ENCODE measurements around the gene P2RY1.

GRCh38 chr3:152858170-152858800 is 23.4 kb downstream of the P2RY1 start:
- TF ChIP-seq, protein P1, sequence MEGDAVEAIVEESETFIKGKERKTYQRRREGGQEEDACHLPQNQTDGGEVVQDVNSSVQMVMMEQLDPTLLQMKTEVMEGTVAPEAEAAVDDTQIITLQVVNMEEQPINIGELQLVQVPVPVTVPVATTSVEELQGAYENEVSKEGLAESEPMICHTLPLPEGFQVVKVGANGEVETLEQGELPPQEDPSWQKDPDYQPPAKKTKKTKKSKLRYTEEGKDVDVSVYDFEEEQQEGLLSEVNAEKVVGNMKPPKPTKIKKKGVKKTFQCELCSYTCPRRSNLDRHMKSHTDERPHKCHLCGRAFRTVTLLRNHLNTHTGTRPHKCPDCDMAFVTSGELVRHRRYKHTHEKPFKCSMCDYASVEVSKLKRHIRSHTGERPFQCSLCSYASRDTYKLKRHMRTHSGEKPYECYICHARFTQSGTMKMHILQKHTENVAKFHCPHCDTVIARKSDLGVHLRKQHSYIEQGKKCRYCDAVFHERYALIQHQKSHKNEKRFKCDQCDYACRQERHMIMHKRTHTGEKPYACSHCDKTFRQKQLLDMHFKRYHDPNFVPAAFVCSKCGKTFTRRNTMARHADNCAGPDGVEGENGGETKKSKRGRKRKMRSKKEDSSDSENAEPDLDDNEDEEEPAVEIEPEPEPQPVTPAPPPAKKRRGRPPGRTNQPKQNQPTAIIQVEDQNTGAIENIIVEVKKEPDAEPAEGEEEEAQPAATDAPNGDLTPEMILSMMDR (IDR thresholded peaks at IDR 0.05) = no peak
- TF ChIP-seq POLR2AphosphoS5 (IDR thresholded peaks at IDR 0.05) (no peak), POLR2A (IDR thresholded peaks at IDR 0.05) (no peak)

Data from breast epithelium (tissue), 3 donors.